Endothelial cell of umbilical vein (primary cell): ENCODE measurements around the gene TICAM2. TPM values are rescaled to one million over a fixed set of nuclear protein-coding genes. Genes with fewer than 3 reads are reported as not detected.

Source experiments
- BruUV-seq: library from RNA; stranded (reverse); fragments of 400-500 nt; replicated peaks from 2 replicates; lab custom pipeline; 2021; lab: Mats Ljungman, UMichigan
- CTCF ChIA-PET: fragments of 300-600, 350-600 bp; sonication (Branson Sonifier 250); formaldehyde crosslinking; loops from one replicate; lab custom pipeline; 2021; ENCODE audit warnings: antibody characterized with exemption, inconsistent platforms; lab: Charles Lee
- POLR2A ChIA-PET: fragments of 300-600, 350-600 bp; sonication (Branson Sonifier 250); formaldehyde crosslinking; loops from one replicate; lab custom pipeline; 2021; ENCODE audit warnings: antibody characterized with exemption, inconsistent platforms; lab: Charles Lee
- DNase-seq: peaks from one replicate; pipeline ENCODE4 v3.0.0-alpha.2; 2011; ENCODE audit warnings: low read depth, low spot score
- FAIRE-seq: peaks from 2 replicates; lab custom pipeline; 2011; peaks lifted over from hg19 to GRCh38; lab: Jason Lieb, UNC
- H2AFZ ChIP-seq: 2 replicates; pipeline ENCODE4 v1.6.0; 2012; ENCODE audit warnings: low read depth, low read length, control low read depth, inconsistent platforms
- H3K27ac ChIP-seq: 2 replicates; pipeline ENCODE4 v1.5.1; 2011; ENCODE audit warnings: low read depth, mild to moderate bottlenecking, control low read depth, low read length, moderate library complexity; ENCODE audit not compliant: insufficient read depth
- H3K27me3 ChIP-seq, 2 experiments: 2 replicates each; pipeline versions ENCODE4 v1.6.0 to v1.6.1; 2011; ENCODE audit warnings: low read length in 2 of 2, mixed read lengths in 1 of 2; ENCODE audit not compliant: control insufficient read depth in 2 of 2, insufficient read depth in 2 of 2
- H3K36me3 ChIP-seq, 2 experiments: 2 replicates in 1 of 2; 3 replicates in 1 of 2; pipeline ENCODE4 v1.5.1; 2011; ENCODE audit warnings: low read length in 2 of 2, mild to moderate bottlenecking in 1 of 2, moderate library complexity in 1 of 2; ENCODE audit not compliant: control insufficient read depth in 2 of 2, insufficient read depth in 2 of 2; ENCODE audit errors: extremely low read depth in 1 of 2
- H3K4me1 ChIP-seq: 3 replicates; pipeline ENCODE4 v1.5.1; 2011; ENCODE audit warnings: mild to moderate bottlenecking, low read length; ENCODE audit not compliant: control insufficient read depth, insufficient read depth; ENCODE audit errors: extremely low read depth
- H3K4me2 ChIP-seq: 2 replicates; pipeline ENCODE4 v1.6.1; 2011; ENCODE audit warnings: low read length, control low read depth, mixed read lengths; ENCODE audit not compliant: insufficient read depth
- H3K4me3 ChIP-seq, 3 experiments: fragments of 200-600 bp in 1 of 3; sonication (generic), shearing (Covaris generic) in 1 of 3; replicated peaks in 1 of 3; 2 replicates each; pipeline ENCODE4 v1.5.1; 2011 to 2016; ENCODE audit warnings: control low read depth in 3 of 3, low read length in 3 of 3, mild to moderate bottlenecking in 2 of 3, inconsistent platforms in 1 of 3, low read depth in 1 of 3, moderate library complexity in 1 of 3; ENCODE audit not compliant: insufficient read depth in 1 of 3
- H3K79me2 ChIP-seq: 2 replicates; pipeline ENCODE4 v1.6.0; 2012; ENCODE audit warnings: low read length, inconsistent platforms; ENCODE audit not compliant: control insufficient read depth, insufficient read depth
- H3K9ac ChIP-seq: replicated peaks from 2 replicates; pipeline ENCODE3; 2011; ENCODE audit warnings: low read length, control low read depth; ENCODE audit not compliant: insufficient read depth; ENCODE audit errors: extremely low read depth
- H3K9me1 ChIP-seq: replicated peaks from 3 replicates; pipeline ENCODE4 v1.6.0; 2011; ENCODE audit warnings: mild to moderate bottlenecking, low read length; ENCODE audit not compliant: control insufficient read depth, insufficient read depth; ENCODE audit errors: extremely low read depth
- H3K9me3 ChIP-seq: replicated peaks from 2 replicates; pipeline ENCODE4 v1.5.1; 2012; ENCODE audit warnings: low read length, inconsistent platforms; ENCODE audit not compliant: control insufficient read depth, insufficient read depth
- H4K20me1 ChIP-seq: replicated peaks from 2 replicates; pipeline ENCODE3; 2011; ENCODE audit warnings: mild to moderate bottlenecking, low read length; ENCODE audit not compliant: control insufficient read depth, insufficient read depth; ENCODE audit errors: extremely low read depth
- CTCF ChIP-seq, 2 donors: IDR thresholded peaks; 1 replicate in 1 of 2; 2 replicates in 1 of 2; pipeline ENCODE4 v1.5.1; 2011; ENCODE audit warnings: low read length in 2 of 2, mild to moderate bottlenecking in 2 of 2, moderate library complexity in 2 of 2, control low read depth in 1 of 2, inconsistent platforms in 1 of 2, low read depth in 1 of 2; ENCODE audit not compliant: insufficient read depth in 1 of 2; ENCODE audit errors: extremely low read depth in 1 of 2
- EZH2 ChIP-seq: IDR thresholded peaks from 2 replicates; pipeline ENCODE4 v1.6.1; 2012; ENCODE audit warnings: borderline replicate concordance, low read depth, mild to moderate bottlenecking, moderate library complexity, low read length, inconsistent platforms; ENCODE audit not compliant: severe bottlenecking
- FOS ChIP-seq: IDR thresholded peaks from 2 replicates; pipeline ENCODE4 v1.6.1; 2011; ENCODE audit warnings: mild to moderate bottlenecking, low read length, moderate library complexity, borderline replicate concordance; ENCODE audit not compliant: insufficient read depth
- GATA2 ChIP-seq: IDR thresholded peaks from 2 replicates; pipeline ENCODE4 v1.7.0; 2011; ENCODE audit warnings: low read depth, mild to moderate bottlenecking, moderate library complexity, mixed read lengths, low read length; ENCODE audit not compliant: insufficient read length, insufficient read depth
- JUN ChIP-seq: IDR thresholded peaks from 2 replicates; pipeline ENCODE4 v1.6.1; 2011; ENCODE audit warnings: borderline replicate concordance, low read depth; ENCODE audit not compliant: insufficient read length, insufficient read depth
- MAX ChIP-seq: IDR thresholded peaks from 2 replicates; pipeline ENCODE4 v1.6.1; 2011; ENCODE audit not compliant: insufficient read depth, insufficient read length
- MYC ChIP-seq: IDR thresholded peaks from one replicate; pipeline ENCODE4 v1.6.1; 2011; ENCODE audit warnings: mild to moderate bottlenecking, low read depth, low read length
- POLR2A ChIP-seq: IDR thresholded peaks from 2 replicates; pipeline ENCODE4 v1.6.1; 2012; ENCODE audit warnings: low read depth, mild to moderate bottlenecking, control low read depth, low read length
- POLR2AphosphoS5 ChIP-seq: IDR thresholded peaks from 2 replicates; pipeline ENCODE4 v1.6.1; 2012; ENCODE audit warnings: low read depth, mild to moderate bottlenecking, control low read depth, low read length, moderate library complexity; ENCODE audit not compliant: insufficient read depth
- dilution Hi-C: fragments of 300-500 bp; cut with MboI; formaldehyde crosslinking; loops from one replicate; pipeline ENCODE4 v1.15.0; 2019; ENCODE audit warnings: low sequenced_read_pairs; ENCODE audit not compliant: extremely low pct_ligation_motif_present
- intact Hi-C: fragments of 100-400 bp; cut with micrococcal nuclease; formaldehyde crosslinking; loops from one replicate; pipeline ENCODE4 v1.10.0; 2022
- polyA plus RNA-seq, 4 experiments: library from polyadenylated mRNA; depleted of rRNA in 3 of 4; stranded (reverse) in 3 of 4; unstranded in 1 of 4; fragments of >200 nt; gene quantifications; 2 replicates each; pipeline versions ENCODE4 v1.2.1 to v1.2.3, GENCODE V29; 2011 to 2012; ENCODE audit warnings: missing spikeins in 1 of 4
- total RNA-seq: library from RNA; stranded (reverse); gene quantifications from 2 replicates; pipeline ENCODE4 v1.2.3, GENCODE V29; 2021

Gene TICAM2
- total and polyA plus RNA-seq, 2 donors (not counting 3 experiments of a cell fraction or from before 2014, with no cell fraction given): 0.18 to 3.5 TPM

GRCh38 chr5:115589043-115589442 lies 13.2 kb downstream of the TICAM2 start:
- dilution Hi-C loops: no loop called here
- TF ChIP-seq FOS (no peak), MAX (no peak), JUN (no peak), POLR2A (no peak), GATA2 (no peak), POLR2AphosphoS5 (no peak), CTCF (IDR thresholded peaks at IDR 0.05; ENCODE audit: extremely low read depth in 1 of 2, insufficient read depth in 1 of 2, low read depth in 1 of 2, low read length in 2 of 2) (no peak), EZH2 (no peak), MYC (no peak)
- H3K4me2 ChIP-seq: no peak overlapping the region
- H3K4me1 ChIP-seq: no peaks in the 10 kb centered on the region
- no TSS peak for BruUV-seq
- FAIRE-seq (no peak), DNase-seq (no peak)
- no peaks in the 10 kb centered on the region for H3K9me1 ChIP-seq
- no peak overlapping the region for H3K27ac ChIP-seq
- no peak overlapping the region for H3K4me3 ChIP-seq
- H3K27me3 ChIP-seq: no peaks in the 10 kb centered on the region
- ChIA-PET CTCF (interaction anchor here (1.3 to 6.0 kb wide), 2 partner anchors 277 to 281 kb away, joined by 3 to 58 read pairs; no protein-coding TSS in a partner anchor), POLR2A (no interaction called here)
- H4K20me1 ChIP-seq: no peaks in the 10 kb centered on the region
- no peaks in the 10 kb centered on the region for H3K36me3 ChIP-seq
- intact Hi-C loops: loop anchor here (5.0 to 10.0 kb wide), 3 partner anchors 127 to 492 kb away; no protein-coding TSS in a partner anchor
- no peak overlapping the region for H2AFZ ChIP-seq
- H3K79me2 ChIP-seq: no peaks in the 10 kb centered on the region
- H3K9ac ChIP-seq: no peak overlapping the region
- H3K9me3 ChIP-seq: no peaks in the 10 kb centered on the region
